ENCODE results near the gene MORC2.

Gene MORC2

DNA sequence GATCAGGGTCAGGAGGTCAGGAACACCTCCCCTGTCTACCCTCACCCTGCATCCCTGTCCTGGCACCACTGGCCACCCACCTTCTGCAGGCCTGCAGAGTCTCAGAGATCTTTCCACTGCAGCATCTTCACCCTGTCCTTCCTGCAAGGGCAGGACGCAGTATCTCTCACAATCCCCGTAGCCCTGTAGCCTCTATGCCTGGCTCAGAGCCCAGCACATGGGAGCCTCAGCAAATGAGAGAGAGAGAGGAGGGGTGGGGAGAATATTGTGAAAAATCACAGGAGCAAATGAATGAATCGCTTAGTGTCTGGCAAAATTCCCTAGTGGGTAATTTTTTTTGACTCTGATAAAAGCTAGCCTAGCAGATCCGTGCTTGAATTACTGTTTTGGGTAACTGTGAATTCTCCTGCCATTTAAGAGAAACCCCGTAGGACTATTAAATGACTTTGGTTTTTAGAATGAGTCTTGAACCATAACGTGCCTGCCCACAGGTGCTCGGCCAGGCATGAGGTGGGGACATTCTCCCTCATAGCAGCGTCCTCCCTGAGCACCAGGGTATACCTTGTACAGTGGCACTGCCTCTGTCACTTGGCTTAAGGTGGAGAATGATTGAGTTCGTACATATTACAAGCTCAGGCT lies 91.5 kb downstream of the MORC2 start:
- no peak for DNase-seq (ENCODE audit: low read depth)
- TF ChIP-seq, protein P1, sequence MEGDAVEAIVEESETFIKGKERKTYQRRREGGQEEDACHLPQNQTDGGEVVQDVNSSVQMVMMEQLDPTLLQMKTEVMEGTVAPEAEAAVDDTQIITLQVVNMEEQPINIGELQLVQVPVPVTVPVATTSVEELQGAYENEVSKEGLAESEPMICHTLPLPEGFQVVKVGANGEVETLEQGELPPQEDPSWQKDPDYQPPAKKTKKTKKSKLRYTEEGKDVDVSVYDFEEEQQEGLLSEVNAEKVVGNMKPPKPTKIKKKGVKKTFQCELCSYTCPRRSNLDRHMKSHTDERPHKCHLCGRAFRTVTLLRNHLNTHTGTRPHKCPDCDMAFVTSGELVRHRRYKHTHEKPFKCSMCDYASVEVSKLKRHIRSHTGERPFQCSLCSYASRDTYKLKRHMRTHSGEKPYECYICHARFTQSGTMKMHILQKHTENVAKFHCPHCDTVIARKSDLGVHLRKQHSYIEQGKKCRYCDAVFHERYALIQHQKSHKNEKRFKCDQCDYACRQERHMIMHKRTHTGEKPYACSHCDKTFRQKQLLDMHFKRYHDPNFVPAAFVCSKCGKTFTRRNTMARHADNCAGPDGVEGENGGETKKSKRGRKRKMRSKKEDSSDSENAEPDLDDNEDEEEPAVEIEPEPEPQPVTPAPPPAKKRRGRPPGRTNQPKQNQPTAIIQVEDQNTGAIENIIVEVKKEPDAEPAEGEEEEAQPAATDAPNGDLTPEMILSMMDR (conservative IDR thresholded peaks at IDR 0.05; ENCODE audit: low read depth, low read length): no peak
- H3K4me3 ChIP-seq (ENCODE audit: low read length): no peak overlapping the region

DNA sequence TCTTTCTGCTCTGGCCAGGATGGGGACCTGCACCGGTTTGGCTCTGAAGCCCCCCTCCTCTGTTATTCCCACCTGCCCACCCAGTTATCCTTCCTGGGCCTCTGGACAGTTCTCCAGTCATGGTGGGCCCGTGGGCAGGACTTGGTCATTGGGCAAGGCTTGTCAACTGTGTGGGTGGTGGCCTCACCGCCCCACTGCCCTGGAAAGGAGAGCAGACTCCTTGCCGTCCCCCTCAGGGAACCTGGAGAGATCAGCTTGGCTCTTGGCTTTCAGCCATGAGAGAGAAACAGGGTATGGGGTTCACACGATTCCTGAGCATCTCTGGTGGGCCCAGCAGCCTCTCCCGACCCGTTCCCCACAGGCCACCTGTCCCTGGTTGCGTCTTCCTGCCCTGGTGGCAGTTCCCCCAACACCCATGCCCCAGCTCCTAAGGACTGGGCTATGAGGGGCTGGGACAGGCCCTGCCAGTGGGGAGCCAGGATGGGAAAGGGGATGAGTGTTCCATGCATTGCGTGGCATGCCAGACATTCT lies 92.3 kb downstream of the MORC2 start:
- no peak for DNase-seq (ENCODE audit: low read depth)
- TF ChIP-seq, protein P1 (conservative IDR thresholded peaks at IDR 0.05; ENCODE audit: low read depth, low read length): no peak
- no peak overlapping the region for H3K4me3 ChIP-seq (ENCODE audit: low read length)

DNA sequence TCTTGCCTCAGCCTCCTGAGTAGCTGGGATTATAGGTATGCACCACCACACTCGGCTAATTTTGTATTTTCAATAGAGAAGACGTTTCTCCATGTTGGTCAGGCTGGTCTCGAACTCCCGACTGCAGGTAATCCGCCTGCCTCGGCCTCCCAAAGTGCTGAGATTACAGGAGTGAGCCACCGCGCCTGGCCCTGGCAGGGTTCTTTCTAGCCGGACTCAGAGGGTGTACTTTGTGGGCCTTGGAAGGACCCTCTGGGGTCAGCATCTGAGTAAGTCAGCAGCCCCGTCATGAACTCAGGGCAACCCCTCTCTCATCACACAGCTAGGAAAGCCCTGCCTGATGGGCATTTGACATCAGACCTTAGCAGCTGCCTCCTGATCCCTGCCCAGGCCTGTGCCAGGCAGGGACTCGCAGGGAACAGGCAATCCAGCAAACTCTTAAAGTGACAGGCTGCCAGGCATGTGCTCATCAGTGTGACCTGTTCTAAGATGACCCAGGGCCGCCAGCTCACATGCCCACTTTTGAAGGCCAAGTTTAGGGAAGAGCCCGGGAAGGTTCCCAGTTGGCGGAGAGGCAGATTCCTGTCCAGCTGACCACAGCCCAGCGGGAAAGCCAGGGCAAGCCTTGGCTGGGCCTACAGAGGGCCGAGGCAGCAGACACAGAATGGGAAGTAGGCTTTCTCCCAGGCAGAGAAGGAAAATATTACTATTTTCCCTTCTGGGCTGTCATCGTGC lies 92.9 kb downstream of the MORC2 start:
- no peak for DNase-seq (ENCODE audit: low read depth)
- no peak overlapping the region for H3K4me3 ChIP-seq (ENCODE audit: low read length)
- TF ChIP-seq, protein P1 (conservative IDR thresholded peaks at IDR 0.05; ENCODE audit: low read depth, low read length): no peak
